Kidney capillary endothelial cell (primary cell): Measurements from ENCODE around the gene NOPCHAP1.

Experiments used
- DNase-seq: peaks from one replicate; pipeline ENCODE4 v3.0.0-alpha.2; 2018; ENCODE audit warnings: low spot score

NOPCHAP1 gene

GRCh38 chr12:105020241-105020962, 34.3 kb downstream of the NOPCHAP1 start:
- DNase-seq: no peak

GRCh38 chr12:105024928-105025327, 38.8 kb downstream of the NOPCHAP1 start:
- DNase-seq: no peak

DNA sequence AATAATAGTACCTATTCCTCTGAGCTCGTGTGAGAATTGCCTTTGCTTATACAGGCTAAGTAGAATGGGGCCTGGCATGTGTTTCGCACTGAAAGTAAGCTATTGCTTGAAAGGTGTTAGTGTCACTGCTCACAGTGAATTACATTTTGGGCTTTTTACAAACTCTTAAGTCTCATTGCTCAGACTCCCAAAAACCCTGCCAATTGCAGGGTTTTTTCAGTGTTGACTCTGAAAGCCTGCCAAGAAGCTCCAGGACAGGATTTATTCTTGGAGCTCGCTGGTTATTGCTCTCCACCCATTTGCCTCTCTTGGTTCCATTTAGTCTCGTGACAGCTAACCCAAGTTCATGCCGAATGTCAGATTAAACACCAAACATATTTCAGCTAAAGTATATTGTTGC, 39.8 kb downstream of the NOPCHAP1 start:
- DNase-seq: no peak

GRCh38 chr12:105026411-105026810, 40.3 kb downstream of the NOPCHAP1 start:
- DNase-seq: no peak

GRCh38 chr12:105030820-105031807, 45.0 kb downstream of the NOPCHAP1 start:
- DNase-seq: no peak

DNA sequence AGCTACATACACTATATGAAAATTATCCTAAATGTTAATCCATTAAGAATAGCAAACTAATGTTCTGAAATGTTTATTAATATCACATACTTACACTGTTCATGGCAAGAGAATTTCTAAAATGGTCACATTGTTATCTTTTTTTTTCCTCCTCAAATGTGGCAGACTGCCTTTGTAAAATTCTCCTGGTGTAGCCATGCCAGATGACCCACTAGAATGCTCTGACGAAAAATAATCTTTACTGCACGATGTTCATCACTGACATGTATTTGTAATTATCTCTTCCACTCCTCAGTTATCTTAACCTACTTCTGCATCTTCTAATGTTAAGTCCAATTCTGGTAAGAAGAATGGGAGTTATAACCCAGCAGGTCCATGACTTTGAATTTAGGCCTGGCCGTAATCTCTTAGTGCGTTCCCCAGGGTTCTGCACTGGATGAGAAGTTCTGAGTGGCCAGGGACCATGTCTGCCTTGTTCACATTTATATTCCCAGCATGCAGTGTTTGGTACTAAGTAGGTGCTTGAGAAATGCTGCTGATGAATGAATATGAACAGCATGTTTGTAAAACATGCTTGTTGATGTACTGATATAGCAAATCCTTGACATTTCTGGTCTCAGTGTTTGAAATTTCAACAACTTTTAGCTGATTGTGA, 46.7 kb downstream of the NOPCHAP1 start:
- no peak for DNase-seq

DNA sequence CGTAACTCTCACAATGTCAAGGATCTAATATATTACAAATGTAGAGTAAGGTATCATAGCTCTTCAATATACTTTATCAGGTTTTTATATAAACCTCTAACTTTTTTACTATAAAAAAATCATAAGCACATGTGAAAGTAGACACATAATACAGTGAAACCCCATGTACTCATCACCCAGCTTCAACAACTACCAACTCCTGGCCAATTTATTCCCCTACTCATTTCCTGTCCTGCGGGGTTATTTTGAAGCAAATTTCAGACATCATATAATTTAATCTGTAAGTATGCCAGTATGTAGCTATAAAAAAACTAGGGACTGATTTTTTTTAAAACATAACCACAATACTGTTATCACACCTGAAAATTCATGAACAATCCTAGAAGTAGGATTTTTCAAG, 47.7 kb downstream of the NOPCHAP1 start:
- no peak for DNase-seq
